ENCODE measurements around the gene EPHA10.

GRCh38 chr1:37739222-37739621 lies 25.7 kb downstream of the EPHA10 start:
- no peak for TF ChIP-seq ZNF785 (tag by site-specific recombination; IDR thresholded peaks at IDR 0.05)
- no peak for TF ChIP-seq ZBTB48 (tag by site-specific recombination; IDR thresholded peaks at IDR 0.05)
- TF ChIP-seq, protein P1, sequence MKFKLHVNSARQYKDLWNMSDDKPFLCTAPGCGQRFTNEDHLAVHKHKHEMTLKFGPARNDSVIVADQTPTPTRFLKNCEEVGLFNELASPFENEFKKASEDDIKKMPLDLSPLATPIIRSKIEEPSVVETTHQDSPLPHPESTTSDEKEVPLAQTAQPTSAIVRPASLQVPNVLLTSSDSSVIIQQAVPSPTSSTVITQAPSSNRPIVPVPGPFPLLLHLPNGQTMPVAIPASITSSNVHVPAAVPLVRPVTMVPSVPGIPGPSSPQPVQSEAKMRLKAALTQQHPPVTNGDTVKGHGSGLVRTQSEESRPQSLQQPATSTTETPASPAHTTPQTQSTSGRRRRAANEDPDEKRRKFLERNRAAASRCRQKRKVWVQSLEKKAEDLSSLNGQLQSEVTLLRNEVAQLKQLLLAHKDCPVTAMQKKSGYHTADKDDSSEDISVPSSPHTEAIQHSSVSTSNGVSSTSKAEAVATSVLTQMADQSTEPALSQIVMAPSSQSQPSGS (tag by site-specific recombination; IDR thresholded peaks at IDR 0.05; ENCODE audit: low read depth), result no peak
- TF ChIP-seq GFI1B (tag by site-specific recombination; IDR thresholded peaks at IDR 0.05), result no peak
- TF ChIP-seq ZSCAN16 (tag by site-specific recombination; IDR thresholded peaks at IDR 0.05), result no peak
- TF ChIP-seq, protein P2, sequence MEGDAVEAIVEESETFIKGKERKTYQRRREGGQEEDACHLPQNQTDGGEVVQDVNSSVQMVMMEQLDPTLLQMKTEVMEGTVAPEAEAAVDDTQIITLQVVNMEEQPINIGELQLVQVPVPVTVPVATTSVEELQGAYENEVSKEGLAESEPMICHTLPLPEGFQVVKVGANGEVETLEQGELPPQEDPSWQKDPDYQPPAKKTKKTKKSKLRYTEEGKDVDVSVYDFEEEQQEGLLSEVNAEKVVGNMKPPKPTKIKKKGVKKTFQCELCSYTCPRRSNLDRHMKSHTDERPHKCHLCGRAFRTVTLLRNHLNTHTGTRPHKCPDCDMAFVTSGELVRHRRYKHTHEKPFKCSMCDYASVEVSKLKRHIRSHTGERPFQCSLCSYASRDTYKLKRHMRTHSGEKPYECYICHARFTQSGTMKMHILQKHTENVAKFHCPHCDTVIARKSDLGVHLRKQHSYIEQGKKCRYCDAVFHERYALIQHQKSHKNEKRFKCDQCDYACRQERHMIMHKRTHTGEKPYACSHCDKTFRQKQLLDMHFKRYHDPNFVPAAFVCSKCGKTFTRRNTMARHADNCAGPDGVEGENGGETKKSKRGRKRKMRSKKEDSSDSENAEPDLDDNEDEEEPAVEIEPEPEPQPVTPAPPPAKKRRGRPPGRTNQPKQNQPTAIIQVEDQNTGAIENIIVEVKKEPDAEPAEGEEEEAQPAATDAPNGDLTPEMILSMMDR (tag by site-specific recombination; IDR thresholded peaks at IDR 0.05), result no peak
